ENCODE results near the gene UBTD1.
"Not testable (repeated sequence)": the region's sequence is repeated elsewhere in the genome, so short reads cannot be mapped to it uniquely, and the experiment has no call there.

Gene UBTD1, protein sequence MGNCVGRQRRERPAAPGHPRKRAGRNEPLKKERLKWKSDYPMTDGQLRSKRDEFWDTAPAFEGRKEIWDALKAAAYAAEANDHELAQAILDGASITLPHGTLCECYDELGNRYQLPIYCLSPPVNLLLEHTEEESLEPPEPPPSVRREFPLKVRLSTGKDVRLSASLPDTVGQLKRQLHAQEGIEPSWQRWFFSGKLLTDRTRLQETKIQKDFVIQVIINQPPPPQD

DNA sequence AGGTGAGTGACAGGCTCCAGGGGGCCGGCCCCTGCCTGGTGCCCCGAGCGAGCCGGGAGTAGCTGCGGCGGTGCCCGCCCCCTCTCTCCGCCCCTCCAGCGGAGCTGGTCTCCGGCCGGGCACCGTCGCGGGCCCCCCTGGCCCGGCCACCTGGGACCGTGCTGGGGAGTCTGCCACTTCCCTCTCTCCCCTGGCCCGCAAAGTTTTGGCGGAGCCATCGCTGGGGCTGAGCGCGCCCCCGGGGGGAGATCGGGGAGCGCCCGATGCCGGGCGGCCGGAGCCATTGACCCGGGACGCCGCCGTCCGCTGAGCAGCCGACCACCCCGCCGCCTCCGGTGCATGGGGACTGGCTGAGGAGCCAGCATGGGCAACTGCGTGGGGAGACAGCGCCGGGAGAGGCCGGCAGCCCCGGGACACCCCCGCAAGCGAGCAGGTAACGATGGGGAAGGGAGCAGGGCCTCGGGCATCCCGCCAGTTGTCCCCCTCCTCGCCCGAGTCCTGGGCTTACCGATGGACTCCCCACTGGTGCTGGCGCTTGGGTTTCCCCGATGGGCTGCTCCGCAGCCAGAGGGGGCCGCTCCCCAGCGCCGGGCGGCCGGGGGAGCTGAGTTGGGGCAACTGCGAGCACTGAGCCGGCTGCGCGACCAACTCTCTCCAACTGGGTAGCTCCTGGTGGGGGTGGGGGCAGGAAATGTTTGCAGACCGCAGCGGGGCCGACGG, at the start of gene UBTD1:
Gene UBTD1, plus strand, starts transcription at position 84 of the 720 bp plus-strand sequence. Its CDS starts 280 bp downstream, at position 364.
- DNase-seq (ENCODE audit: low read depth in 2 of 2), result no peak

DNA sequence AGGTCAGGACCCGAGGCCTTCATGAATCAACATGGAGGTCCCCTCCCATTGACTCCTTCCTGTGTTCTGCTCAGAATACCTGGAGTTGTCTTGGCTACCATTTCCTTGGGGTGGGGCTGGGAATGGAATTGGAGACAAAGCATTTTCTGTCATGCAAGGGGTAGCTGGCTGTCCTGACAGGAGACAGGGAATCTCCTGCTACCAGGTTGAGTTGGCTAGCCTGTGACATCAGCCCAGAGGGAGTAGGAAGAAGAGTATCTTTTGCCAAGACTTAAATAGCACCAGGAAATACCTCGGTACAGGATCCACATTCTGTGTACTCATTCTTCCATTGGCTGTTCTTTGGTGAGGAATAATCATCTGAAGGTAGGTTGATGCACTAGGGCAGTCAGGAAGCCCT, 47.9 kb upstream of the UBTD1 start:
- no peak for DNase-seq (ENCODE audit: low read depth in 2 of 2)

DNA sequence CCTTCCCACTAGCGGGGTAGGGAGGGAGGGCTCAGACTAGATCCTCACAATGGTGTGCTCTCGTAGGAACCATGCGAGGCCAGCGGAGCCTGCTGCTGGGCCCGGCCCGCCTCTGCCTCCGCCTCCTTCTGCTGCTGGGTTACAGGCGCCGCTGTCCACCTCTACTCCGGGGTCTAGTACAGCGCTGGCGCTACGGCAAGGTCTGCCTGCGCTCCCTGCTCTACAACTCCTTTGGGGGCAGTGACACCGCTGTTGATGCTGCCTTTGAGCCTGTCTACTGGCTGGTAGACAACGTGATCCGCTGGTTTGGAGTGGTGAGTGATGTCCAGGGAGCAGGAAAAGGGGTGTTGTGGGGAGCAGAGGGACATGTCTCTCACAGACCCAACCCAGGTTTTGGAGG, 47.1 kb upstream of the UBTD1 start:
- DNase-seq (ENCODE audit: low read depth in 2 of 2), result no peak

DNA sequence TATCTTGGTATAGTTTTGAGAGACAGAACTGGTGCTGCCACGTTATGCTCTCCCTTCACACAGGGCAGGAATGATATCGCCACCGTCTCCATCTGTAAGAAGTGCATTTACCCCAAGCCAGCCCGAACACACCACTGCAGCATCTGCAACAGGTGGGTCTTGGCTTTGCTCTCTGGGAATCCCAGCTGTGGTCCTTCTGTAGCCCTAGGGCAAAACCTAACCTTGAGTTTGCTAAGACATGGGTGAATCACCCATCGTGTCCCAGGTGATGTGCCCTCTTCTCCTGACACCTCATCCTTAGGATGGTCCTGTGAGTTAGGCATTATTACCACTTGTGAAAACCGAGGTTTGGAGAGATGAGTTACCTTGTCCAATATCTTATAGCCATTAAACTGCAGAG, 46.4 kb upstream of the UBTD1 start:
- DNase-seq (ENCODE audit: low read depth in 2 of 2), result no peak

DNA sequence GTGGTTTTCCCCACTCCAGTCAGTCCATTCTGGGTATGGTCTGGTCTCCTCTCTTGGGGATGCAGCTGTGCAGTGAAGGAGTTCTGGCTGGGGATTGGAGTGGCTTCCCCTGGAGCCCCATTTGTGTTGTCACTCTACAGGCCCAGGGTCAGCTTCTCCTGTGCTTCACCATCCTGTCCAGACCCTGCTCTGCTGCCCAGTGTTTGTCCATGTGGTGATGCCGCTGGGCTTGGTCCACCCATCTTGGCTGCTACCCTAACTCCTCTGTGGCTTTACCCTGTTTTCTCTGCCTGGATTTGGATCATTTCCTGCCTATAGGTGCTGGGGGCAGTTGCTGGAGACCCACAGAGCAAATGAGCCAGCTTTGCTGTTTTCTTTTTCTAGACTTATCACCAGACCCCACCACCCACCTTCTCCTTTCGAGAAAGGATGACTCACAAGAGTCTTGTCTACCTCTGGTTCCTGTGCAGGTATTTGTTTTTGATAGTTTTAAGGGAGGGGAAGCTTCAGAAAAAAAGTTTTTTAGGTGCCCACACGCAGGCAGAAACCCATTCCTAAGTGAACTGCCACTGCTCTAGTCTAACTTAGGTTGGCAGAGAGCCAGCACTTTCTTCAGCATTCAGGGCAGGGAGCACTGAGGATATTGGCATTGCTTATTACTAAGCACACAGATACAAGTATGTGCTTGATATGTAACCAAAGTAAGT, 44.2 kb upstream of the UBTD1 start:
- no peak for DNase-seq (ENCODE audit: low read depth in 2 of 2)

DNA sequence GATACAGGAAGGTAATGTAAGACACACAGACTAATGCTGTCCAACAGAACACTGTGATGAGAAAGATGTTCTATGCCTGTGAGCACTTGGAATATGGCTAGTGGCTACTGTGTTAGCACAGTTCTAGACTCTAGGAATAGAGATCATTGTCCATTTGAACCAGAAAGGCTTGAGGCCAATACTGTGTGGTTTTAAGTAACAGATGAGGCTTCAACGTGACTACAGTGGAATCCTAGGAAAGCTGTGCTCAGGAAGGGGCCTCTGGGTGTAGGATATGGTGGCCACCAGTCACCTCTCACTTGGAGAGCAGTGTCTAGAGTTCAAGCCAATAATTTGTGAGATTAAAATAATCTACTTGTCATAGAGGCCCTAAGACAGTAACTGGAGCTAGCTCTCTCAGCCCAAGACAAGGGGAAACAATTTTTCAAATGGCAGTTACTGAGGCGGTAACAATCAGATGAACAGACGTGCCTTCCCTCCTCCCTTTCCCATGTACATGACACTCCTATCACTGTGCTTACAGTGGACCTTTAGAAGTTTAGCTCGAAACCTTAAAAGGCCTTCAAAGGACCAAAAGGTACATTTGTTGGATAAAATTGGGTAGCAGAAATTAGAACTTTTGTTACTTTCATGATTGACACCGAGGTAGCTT, 42.6 kb upstream of the UBTD1 start:
- DNase-seq (ENCODE audit: low read depth in 2 of 2), result no peak

DNA sequence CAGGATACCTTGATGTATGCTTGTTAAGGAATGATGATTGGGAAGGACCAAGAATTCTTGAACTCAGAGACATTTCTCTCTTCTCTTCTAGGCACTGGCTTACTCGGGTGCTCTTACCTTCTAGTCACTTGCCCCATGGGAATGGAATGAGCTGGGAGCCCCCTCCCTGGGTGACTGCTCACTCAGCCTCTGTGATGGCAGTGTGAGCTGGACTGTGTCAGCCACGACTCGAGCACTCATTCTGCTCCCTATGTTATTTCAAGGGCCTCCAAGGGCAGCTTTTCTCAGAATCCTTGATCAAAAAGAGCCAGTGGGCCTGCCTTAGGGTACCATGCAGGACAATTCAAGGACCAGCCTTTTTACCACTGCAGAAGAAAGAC, 42.0 kb upstream of the UBTD1 start:
- no peak for DNase-seq (ENCODE audit: low read depth in 2 of 2)

DNA sequence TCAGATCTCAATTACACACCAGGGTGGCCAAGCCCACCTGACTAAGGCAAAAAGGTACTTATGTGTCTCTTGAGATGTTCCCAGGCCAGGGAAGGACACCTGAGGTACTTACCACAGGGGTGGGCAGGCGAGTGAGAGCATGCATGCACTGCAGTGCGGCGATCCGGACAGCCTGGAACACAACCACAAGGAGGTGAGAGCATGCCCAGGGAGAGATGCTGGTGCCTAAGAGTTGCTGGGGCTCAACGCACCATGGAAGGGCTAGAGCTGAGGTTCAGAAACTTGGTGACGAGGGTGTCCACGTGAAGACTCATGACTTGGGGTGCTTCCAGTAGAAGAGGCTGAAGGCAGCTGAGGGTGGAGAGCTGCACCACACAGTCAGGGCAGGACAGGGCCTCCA, 39.6 kb upstream of the UBTD1 start:
- DNase-seq (ENCODE audit: low read depth in 2 of 2), result no peak

DNA sequence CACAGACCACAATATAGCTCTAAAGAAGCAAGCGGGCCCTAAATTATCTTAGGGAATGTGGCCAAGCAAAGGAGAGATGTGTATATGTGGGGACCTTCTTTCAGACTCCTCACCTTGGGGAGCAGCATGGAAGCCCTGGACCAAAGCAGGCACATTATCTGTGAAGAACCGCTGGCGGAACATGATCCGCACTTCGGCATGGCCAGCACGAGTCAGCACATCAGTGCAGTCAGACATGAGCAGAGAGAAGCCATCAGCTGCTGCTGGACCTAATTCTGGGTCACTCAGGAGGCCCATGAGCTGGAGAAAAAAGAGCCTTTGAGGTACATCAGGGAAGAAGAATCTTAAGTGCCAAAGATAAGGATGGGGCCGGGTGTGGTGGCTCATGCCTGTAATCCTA, 38.8 kb upstream of the UBTD1 start:
- no peak for DNase-seq (ENCODE audit: low read depth in 2 of 2)

DNA sequence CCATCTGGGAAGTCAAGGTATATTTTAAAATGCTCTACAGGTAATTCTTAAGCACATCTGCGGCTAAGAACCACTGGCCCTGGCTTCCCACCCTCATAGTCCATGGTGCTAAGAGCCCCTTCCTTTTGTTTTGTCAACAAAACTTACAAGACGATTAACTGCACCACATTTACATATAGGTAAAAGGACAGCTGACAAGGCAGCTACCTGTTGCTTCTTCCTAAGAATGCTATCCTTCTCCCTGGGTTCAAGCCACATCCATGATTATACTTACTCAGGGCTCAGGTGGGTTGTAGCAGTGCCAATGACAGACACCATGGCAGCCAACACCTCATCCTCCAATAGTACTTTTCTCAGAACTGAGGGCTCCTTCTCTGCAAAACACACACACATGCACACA, 36.4 kb upstream of the UBTD1 start:
- DNase-seq (ENCODE audit: low read depth in 2 of 2), result no peak

DNA sequence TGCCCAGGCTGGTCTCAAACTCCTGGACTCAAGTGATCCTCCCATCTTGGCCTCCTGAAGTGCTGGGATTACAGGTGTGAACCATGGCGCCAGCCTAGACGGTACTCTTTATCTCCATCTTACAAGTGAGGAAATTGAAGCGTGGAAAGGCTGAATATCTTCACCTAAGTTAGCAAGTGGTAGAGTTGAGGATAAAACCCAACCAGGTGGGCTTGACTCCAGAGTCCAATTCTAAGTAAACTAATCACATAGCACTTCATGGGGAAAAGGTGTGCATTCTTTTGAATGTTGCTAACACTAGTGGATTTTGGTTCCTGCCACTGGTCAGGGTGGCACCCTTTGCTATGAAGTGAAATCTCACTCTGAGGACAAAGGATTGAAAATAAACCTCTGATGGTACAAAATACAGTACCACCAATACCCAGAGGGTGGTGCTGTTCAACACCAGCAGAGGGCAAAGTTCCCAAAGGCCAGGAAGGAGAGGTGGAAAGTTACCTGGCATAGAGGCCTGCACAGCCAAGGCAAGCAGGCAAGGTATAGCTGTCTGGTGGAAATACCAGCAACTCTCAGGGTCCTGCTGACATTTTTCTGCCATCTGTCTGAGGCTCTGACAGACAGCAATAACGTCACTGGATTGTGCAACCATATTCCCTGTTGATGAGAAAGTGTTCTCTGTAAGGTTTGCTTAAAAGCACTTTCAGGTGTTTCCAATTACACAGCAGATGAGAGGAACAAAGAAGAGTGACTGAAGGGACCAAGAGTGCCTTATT, 35.2 kb upstream of the UBTD1 start:
- no peak for DNase-seq (ENCODE audit: low read depth in 2 of 2)

DNA sequence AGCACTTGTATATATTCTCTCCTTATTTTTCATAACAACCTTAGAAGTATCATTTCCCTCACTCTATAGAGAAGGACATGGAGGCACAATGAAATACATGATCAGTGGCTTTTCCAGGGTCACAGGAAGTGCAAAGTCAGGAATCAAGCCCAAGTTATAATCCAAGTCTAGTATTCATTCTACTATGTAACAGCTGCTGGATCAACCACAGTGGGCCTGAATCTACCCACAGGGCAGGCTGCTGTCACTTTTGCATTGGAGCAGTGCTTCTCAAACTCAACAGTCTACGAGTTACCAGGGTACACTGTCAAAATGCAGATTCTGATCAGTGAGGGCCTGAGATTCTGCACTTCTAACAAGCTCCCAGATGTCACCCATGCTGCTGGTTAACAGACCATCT, 34.5 kb upstream of the UBTD1 start:
- DNase-seq (ENCODE audit: low read depth in 2 of 2), result no peak

DNA sequence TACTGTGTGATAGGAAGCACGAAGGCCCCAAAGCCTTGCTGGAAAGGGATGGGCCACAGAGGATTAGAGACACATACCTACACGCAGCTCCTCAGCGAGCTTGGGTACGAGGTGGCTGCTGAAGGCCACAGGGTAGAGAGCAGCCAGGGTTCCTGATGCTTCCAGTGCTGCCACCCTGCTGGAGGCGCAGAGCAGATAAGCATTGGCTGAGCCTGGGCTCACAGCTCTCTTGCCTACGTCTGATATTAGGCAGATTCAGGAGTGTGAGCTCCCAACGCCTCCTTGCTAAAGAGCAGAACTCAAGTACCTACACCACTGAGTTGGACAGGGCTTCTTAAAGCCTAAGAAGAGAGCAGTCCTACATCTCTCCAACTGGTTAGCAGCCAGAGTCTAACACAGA, 32.7 kb upstream of the UBTD1 start:
- DNase-seq (ENCODE audit: low read depth in 2 of 2), result no peak

DNA sequence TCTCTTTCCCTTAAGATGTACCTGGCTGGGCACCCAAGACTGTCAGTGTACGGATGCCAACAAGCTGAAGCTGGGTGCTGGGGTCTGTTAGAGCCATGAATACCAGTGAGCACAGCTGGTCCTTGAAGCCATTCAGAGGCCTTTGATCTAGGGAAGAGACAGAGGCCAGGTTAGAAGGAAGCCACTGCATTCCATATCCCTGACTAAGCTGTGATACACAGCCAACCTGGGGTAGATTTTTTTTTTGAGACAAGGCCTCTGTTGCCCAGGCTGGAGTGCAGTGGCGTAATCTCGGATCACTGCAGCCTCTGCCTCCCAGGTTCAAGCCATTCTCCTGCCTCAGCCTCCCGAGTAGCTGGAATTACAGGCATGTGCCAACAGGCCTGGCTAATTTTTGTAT, 32.0 kb upstream of the UBTD1 start:
- no peak for DNase-seq (ENCODE audit: low read depth in 2 of 2)

DNA sequence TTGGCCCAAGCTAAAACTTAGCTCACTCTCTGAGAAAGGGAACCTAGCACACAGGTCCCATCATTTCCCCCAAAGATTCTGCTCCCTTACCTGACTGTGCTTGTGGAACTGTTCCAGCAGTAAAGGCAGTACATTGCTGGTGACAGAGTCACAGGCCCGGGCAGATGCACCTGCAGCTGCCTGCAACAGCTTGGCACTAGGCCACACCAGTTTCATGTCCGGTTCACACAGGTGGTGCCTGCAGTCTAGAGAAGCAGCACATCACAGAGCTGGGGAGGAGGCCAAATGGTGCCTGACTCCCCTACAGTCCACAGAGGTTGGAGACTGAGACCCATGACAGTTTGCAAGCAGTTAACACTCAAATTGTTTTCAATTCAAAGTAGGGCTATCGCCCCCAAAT, 30.6 kb upstream of the UBTD1 start:
- no peak for DNase-seq (ENCODE audit: low read depth in 2 of 2)

DNA sequence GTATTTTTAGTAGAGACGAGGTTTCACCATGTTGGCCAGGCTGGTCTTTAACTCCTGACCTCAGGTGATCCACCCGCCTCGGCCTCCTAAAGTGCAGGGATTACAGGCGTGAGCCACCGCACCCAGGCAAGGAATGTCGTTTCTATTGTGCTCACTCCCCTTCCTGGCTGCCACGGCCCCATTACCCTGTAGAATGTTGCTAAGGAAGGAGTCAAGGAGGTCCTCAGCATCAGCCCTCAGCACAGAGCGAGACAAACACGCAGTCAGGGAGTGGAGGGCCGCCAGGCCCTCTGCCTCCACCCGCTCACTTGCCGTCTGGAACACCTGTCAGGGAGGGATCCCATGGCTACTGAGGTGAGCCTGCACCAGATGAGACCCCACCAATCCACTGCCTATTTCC, 29.9 kb upstream of the UBTD1 start:
- not testable (repeated sequence) for DNase-seq (ENCODE audit: low read depth in 2 of 2)

DNA sequence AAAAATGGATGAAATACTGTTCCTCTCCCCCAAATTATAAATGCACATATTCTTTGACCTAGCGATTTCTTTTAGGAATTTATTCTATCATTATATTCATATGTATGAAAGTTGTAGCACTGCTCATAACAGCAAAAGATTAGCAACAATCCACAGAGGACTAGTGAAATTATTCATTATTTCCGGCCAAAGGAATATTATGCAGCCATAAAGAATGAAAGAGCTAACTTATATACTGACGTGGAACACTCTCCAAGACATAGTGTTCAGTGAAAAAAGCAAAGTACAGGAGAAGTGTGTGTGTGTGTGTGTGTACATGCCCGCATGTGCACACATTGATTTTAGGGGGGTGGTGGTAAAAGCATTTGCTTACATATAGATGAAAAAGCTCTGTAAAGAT, 23.8 kb upstream of the UBTD1 start:
- DNase-seq (ENCODE audit: low read depth in 2 of 2), result no peak

DNA sequence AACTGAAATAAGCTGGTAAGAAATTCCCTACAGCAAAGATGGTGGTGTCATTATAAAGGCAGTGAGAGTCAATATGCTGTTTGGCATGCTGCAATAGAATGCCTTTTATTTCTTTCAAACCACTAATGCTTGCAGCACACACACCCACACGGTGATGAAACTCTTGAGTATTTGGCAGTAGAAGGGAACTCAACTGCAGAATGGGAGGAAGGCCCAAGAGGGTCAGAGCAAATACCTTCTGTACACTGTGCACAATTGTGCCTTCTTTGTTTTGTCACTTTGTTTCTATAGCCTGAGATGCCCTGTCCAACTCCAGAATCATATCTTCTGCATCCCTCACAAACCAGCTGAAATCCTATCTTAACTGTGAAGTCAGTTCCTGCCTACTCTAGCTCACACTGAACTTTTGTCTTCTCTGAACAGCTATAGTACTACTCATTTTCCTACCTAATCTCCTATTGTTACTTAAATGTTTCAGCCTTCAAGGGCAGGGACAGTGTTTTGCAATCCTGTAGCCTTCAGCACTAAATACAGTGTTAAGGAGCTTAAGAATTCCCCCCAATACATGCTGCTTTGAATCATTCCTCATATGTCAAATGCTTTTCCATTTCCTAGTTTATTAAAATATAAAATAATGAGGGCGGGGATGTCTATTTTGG, 22.7 kb upstream of the UBTD1 start:
- no peak for DNase-seq (ENCODE audit: low read depth in 2 of 2)

DNA sequence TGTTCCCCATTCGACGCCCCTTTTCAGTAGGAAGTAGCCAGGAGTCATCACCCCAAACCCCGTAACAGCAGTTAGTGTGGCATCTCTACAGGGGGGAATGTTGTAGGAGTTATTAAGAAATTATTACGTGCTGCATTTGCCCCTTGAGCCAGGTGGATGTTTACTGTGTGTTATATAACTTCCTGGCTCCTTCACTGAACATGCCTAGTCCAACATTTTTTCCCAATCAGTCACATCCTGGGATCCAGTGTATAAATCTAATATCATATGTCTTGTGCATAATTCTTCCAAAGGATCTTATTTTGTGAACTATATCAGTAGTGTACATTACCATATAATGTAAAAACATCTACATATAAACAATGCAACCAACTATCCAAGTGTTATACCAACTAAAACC, 19.3 kb upstream of the UBTD1 start:
- not testable (repeated sequence) for DNase-seq (ENCODE audit: low read depth in 2 of 2)

DNA sequence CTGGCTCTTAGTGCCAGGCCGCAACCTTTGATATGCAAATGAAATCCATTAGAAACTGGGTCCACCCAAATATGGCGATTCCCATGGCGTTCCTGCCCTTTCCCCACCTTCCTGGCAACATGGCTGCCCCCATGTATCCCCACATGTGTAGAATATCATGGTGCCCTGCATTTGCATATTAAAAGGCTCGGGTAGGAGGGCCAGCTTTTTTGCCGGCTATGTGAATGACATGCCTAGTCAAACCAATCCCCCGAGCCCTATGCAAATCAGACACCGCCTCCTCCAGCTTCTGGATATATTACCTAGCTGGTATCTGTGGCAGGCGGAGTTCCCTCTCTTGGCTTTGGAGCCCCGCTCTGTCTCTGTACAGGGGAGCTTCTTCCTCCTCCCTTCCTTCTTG, 18.8 kb upstream of the UBTD1 start:
- DNase-seq (ENCODE audit: low read depth in 2 of 2), result no peak

DNA sequence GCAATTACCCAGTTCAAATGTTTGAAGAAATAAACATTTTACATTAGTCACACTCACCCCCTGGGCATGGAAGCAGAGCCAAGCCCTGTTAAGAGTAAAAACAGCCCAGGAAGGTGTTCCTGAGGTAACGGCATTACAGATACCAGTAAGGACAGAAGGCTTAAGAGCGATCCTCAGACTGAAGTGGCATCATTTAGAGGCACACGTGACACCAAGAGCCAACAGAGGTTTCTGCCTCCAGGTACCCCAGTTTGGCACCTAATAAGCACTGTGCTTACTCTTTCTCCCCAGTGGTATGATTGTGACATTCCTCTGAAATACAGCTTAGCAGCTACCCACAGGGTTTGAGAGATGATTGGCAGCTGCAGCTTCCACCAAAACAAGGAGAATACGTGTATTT, 17.7 kb upstream of the UBTD1 start:
- no peak for DNase-seq (ENCODE audit: low read depth in 2 of 2)
